OCI-LY3 (cell line): ENCODE measurements around the gene SHISA7.

Experiments
- EZH2phosphoT487 ChIP-seq: fragments of 200-600 bp; shearing (Covaris generic); IDR thresholded peaks from 2 replicates; pipeline ENCODE4 v1.6.1; 2018; ENCODE audit warnings: antibody characterized with exemption, mixed run types, low read depth
- TF ChIP-seq, protein P1 (sequence below): fragments of 200-600, 300-600 bp; sonication (generic); IDR thresholded peaks from 2 replicates; pipeline ENCODE4 v1.5.1; 2014; ENCODE audit warnings: antibody characterized with exemption, low read length, low read depth

GRCh38 chr19:55456347-55456746 lies 13.2 kb upstream of the SHISA7 start:
- no peak for TF ChIP-seq EZH2phosphoT487
- TF ChIP-seq, protein P1, sequence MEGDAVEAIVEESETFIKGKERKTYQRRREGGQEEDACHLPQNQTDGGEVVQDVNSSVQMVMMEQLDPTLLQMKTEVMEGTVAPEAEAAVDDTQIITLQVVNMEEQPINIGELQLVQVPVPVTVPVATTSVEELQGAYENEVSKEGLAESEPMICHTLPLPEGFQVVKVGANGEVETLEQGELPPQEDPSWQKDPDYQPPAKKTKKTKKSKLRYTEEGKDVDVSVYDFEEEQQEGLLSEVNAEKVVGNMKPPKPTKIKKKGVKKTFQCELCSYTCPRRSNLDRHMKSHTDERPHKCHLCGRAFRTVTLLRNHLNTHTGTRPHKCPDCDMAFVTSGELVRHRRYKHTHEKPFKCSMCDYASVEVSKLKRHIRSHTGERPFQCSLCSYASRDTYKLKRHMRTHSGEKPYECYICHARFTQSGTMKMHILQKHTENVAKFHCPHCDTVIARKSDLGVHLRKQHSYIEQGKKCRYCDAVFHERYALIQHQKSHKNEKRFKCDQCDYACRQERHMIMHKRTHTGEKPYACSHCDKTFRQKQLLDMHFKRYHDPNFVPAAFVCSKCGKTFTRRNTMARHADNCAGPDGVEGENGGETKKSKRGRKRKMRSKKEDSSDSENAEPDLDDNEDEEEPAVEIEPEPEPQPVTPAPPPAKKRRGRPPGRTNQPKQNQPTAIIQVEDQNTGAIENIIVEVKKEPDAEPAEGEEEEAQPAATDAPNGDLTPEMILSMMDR, result no peak
